Stimulated activated CD8-positive, alpha-beta memory T cell treated with anti-CD3 and anti-CD28 coated beads, Interleukin-2, amount 100 ng/mL, for 1 hour (primary cell): ENCODE data around the gene SYPL1.
"Not testable (repeated sequence)": the region's sequence is repeated elsewhere in the genome, so short reads cannot be mapped to it uniquely, and the experiment has no call there.

Experiments used
- DNase-seq, 2 donors: peaks; one replicate each; pipeline ENCODE4 v3.0.0-alpha.2; 2020; ENCODE audit warnings: low read depth in 2 of 2

The SYPL1 gene

DNA sequence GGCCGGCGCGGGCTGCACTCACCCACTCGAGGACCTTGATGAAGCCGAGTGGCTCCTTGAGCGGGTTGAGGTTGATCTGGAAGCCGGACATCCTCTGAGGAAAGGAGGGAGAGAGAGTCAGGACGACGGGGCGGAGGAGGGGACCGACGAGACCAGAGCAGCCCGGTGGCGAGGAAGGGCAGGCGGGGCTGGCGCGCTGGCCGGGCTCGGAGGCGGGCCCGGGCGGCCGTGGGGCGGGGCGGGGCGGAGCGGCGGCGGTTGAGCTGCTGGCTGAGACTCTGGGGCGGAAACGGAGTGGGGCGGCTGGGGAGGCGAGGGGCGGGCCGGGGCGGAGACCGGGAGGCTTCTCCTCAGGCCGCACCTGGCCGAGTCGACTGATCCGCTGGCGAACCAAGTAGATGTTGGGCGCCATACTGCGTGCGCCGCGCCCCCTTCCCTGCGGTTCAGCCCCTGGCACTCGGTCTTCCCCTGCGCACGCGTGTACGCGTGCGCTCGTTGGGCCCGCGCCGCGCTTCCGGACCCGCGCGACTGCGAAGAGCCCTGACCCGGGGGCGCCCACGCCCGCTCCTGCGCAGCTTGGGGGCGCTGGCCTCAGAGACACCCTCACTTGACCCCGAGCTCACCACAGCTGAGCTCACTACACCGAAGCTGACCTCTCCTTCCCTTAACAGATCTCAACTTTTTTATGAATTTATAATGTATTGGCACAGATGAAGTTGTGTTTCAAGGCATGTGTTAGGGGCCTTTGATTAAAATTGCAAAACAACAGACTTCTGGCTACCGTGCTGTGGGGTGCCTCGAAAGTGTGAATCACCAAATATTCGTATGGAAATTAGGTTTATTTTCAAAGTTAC lies at the start of gene SYPL1:
Gene SYPL1, minus strand, starts transcription at position 195 of the 854 bp plus-strand sequence. Its CDS starts 104 bp downstream, at position 91.
- DNase-seq, result peak; percentile 87 to 90

DNA sequence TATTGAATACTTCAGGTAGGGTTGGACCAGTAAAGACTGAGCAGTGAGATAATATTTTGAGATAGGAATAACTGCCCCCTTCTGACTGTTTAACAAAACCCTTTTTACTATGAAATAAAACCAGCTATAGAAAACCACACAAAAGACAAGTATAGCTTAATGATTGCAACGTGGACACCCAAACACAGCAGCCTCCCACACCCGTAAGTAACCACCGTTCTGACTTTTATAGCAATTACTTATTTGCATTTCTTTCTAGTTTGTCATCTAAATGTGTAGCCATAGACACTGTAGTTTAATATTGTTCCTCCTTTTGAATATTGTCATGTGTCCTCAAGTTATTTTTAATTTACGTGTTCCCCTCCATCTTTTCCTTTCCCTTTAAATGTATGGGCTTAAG lies 42.9 kb upstream of the SYPL1 start:
- no peak for DNase-seq

DNA sequence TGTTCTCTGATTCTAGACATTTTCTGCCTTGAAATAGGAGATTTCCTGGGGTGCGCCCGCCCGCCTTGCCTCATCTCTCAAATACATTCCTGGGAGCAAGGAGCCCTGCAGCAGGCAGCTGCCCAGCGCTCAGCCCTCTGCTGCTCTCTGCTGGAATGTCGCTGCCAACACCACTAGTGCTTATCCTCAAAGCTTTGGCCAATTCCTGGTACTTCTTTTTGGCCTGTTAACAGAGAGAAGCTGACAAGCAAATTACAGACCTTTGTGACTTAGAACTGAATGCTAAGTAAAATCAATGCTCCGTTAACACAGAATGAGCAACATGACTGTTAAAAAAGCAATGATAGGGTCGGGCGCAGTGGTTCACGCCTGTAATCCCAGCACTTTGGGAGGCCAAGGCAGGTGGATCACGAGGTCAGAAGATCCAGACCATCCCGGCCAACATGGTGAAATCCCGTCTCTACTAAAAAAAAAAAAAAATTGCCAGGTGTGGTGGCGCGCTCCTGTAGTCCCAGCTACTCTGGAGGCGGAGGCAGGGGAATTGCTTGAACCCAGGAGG lies 41.9 kb upstream of the SYPL1 start:
- peak; percentile 43 to 50 for DNase-seq

DNA sequence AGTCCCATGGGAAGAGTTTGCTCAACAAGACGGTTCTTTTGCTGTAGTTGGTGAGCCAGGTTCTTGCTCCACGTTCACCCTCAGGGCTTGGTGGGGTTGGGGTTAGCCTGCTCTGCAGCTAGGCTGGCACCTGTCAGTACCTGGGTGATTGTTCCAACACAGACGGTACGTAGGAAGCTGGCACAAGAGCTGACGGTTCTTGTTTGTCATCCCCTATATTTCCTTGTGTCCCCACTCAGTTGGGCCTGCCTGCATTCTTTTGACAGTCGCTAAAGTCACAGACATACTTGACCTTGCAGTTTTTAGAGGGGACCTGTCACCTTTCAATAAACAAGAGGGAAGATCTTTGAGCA lies 40.2 kb upstream of the SYPL1 start:
- DNase-seq, result no peak

DNA sequence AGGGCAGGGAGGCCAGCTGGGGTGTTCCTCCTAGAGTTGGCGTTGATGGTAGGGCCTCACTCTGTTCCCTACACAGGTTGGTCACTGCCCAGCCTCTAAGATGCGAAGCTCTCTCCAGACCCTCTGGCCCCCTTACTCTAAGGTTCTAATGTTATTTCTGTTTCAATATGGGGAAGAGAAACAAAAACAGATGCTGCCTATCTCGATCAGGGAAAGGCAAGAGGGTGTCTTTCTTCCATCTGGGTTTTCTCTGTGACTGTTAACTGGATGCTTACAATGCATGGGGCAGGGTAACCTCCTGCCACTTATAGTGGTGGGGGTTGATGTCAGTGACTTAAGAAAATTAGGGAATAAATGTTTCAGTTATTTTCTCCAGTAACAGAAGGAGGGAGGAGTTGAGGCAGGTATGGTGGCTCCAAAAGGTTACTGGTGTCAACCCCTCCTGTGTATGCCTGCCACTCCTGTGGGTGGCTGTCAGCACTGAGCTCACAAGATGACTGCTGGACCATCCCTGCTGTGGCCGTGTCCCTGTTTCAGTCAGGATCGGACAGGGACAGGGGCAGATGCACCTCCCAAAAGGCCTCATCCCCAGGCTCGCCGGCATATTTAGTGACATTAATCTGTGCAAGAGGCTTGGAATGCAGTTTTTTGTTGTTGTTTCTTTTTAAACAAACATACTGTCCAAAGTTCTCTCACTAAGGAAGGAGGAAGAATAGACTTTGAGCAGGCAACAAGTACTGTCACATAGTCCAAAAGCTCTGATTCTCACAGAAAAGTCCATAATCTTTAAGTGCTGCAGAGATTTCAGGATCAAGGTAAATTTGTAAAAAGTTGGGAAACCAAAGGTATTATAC lies 39.6 kb upstream of the SYPL1 start:
- no peak for DNase-seq

DNA sequence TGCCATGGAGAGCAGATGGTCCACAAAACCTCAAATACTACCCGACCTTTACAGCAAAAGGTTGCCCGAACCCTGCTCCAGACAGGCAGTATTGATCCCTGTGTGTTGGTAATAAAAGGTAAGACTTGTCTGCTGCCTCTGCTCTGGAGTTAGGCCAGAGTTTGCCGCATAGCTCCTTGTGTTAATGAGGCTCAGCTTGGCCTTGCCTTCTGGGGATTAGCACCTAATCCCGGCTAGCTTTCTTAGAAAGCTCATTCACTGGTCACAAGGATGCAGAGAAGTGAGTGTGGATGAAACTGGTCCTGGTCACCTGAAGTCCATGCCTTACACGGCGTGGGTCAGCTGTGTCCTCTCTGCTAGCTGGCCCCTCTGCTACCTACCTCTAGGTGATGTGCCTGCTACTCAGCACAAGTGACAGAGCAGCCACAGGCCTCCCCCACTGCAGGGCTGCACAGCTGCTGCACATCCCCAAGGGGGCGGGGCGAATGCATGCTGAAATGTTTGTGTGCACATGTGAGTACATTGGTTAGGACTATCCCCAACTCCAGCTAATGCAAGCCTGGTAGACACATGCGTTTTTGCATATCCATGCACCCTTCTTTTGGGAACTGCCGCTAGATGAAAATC lies 31.7 kb upstream of the SYPL1 start:
- DNase-seq, result no peak

DNA sequence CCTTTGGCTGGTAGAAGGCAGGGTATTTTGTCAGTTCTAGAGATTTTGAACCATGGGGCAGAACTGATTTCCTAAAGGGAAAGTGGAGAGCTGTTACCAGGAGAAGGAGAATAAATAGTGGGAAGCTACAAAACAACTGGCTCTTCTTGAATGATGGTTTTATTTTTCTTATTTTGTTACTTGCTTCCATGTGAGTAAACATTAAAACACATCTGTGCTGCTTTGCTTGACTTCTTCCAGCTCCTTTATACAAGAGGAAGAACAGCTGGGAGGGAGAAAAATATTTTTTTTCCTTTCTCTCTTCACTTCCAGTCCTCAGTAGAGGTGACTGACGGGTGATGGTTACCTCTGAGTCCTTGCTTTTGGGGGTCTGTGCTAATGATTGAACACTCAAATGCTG lies 30.0 kb upstream of the SYPL1 start:
- no peak for DNase-seq

DNA sequence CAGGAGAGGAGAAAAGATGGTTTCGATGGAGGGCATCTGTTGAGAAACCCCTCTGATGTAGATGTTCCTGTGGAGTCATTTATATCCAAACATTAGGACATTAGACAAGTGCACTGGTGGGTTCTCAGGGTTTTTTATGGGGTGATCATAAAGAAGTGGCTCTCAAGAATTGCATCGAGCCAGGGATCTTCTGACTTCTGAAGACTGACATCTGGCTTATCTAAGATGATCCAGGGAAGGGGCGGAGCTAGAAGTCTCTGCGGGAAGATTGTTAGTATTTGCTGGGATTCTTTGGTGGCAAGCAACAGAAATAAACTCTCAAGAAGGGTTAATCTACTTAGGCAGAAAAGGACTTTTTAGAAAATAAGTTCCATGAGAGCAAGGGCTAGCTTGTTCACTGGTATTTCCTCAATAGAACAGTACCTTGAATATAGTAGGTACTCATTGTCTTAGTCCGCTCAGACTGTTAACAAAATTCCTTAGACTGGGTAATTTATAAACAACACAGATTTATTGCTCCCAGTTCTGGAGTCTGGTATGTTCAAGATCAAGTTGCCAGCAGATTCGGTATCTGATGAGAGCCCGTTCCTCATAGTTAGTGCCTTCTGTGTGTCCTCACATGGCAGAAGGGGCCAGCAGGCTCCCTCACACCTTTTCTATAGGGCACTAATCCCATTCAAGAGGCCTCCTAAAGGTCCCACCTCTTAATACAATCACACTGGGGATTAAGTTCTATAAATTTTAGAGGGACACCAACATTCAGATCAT lies 28.5 kb upstream of the SYPL1 start:
- no peak for DNase-seq

DNA sequence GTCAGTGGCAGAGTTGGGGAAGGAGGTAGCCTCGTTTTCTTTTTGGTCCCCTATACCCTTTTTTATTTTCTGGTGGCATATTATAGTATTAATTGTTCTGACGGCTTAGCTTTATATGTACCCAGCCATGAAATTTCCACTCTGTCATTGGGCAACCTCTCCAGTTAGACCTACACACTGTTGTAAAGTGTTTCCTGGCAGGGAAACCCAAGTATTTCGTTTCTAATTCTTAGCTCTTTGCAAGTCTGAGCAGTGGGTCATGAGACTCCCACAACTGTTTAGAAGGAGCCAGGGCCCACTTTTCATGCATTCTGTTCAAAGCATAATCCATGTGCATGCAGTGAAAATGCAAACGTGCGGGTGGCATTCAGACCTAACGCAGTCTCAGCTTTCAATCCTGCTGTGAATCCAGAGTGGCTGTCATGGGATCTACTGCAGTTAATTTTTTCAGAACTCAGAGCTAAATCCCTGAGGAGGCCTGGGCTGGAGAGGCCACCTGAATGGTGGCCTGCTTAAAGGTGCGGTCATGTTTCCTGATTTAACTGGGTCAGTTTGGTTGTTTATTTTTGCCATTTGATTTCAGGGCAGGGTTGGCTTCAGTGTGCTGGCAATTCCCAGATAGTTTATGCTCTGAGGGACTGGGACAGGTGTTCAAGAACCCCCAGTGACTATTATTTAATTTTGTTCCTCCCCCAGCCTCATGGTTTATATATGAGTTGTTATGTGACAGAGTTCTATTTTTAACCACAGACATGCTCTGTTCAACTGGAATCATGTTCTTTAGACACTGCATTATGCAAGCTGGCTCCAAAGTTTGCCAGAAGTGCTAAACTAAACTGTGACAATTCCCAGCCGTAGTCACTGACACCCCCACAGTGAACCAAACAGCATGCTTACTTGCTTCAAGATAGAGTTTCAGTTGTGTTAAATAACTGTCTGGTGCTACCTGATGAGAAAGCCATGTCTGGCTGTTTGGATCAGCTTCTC lies 27.4 kb upstream of the SYPL1 start:
- DNase-seq, result no peak

DNA sequence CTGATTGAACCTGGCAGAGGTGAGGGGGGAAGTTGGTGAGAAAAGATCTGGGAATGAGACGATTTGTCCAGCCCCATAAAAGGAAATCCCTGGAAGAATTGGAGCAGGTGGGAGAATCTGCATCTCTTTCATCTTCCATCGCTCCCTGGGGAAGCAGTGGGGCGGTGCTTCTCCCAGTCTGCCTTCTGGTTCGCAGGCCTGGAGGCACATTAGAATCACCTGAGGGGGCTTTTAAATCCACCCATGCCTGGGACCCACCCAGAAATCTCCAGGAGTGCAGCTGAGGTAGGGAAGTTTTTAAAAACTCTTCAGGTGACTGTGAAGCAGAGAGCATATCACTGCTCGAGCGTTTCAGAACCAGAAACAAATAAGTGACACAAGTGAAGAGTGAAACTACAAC lies 26.7 kb upstream of the SYPL1 start:
- DNase-seq, result no peak

DNA sequence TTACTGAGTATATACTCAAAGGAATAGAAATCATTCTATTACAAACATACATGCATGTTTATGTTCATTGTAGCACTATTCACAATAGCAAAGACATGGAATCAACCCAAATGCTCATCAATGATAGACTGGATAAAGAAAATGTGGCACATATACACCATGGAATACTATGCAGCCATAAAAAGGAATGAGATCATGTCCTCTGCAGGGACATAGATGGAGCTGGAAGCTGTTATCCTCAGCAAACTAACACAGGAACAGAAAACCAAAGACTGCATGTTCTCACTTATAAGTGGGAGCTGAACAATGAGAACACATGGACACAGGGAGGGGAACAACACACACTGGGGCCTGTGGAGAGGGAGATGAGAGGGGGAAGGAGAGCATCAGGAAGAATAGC lies 26.1 kb upstream of the SYPL1 start:
- not testable (repeated sequence) for DNase-seq

DNA sequence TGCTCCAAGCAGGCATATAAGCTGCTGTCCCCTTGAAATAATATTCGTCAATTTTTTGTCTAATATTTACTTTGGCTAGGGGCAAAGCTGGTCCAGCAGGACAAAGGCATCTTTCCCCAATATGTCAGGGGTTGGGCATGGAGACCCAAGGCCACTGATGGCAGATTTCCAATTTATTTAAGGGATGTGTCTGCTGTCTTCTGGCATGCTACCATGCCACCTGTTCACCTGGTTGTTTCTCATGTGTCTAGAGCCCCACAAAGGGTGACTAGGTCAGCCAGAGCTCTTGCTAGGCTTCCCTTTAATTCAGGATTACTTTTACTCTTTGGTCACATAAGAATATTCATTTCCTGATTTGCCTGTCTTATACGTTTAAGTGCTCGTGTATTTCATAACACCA lies 22.1 kb upstream of the SYPL1 start:
- no peak for DNase-seq

DNA sequence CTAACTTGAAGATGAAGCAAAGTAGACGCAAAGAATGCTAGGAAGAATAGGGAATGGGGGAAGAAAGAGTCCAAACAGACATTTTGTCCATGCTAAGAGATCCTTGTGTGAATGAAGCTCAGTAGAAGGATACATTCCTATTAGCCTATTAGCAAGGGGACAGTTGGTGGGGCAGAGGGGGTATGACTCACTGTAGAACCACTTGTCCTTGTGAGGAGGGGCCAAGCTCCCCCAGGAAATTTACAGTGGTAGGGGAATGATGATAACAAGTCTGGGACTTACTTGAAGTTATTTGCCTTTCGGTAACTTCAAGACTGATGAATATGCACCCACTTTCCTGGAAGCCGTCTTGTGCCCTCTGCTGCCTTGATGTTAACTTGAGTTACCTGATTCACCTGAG lies 17.2 kb upstream of the SYPL1 start:
- DNase-seq, result no peak

DNA sequence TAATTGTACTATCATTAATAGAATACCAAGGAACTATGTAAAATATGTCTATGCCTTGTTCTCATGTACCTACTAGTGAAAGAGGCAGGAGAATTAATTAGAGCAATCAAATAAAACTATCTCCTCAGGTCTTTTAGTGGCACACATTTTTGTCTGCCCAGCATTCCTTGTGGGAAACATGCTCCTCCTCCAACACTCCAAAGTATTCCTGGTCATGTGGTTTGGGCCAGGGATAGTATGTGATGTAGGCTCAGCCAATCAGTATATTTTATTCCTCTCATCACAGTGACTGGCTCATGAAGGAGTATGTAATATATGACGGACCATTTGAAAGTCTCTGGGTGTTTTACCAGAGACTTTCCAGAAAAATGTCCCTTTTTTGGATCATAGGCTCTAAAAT lies 16.7 kb upstream of the SYPL1 start:
- DNase-seq, result no peak

DNA sequence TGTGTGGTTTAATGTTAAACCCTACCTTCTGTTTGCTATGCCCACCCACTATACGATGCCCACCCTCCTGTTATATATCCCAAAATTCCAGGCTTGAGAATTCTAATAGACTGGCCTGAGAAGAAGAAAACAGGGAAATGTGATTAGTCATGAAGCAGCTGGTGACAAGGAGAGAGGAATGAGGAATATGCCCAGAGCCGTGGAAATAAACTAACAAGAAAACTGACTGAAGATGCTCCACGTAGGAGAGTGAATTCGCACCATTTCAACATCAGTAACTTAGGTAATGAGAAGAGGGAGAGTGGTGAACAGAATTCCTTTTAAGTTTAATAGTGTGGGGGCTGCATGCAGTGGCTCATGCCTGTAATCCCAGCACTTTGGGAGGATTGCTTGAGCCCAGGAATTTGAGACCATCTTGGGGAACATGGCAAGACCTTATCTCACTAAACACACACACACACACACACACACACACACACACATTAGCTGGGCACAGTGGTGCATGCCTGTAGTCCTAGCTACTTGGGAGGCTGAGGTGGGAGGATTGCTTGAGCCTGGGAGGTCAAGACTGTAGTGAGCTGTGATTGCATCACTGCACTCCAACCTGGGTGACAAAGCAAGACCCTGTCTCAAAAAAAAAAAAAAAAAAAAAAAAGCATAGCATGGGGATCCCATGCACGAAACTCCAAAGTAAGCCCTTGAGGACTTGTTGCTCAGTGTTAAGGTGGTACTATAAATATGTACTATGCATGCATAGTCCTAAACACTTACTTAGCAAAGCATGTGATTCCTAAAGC lies 16.1 kb upstream of the SYPL1 start:
- DNase-seq, result no peak

DNA sequence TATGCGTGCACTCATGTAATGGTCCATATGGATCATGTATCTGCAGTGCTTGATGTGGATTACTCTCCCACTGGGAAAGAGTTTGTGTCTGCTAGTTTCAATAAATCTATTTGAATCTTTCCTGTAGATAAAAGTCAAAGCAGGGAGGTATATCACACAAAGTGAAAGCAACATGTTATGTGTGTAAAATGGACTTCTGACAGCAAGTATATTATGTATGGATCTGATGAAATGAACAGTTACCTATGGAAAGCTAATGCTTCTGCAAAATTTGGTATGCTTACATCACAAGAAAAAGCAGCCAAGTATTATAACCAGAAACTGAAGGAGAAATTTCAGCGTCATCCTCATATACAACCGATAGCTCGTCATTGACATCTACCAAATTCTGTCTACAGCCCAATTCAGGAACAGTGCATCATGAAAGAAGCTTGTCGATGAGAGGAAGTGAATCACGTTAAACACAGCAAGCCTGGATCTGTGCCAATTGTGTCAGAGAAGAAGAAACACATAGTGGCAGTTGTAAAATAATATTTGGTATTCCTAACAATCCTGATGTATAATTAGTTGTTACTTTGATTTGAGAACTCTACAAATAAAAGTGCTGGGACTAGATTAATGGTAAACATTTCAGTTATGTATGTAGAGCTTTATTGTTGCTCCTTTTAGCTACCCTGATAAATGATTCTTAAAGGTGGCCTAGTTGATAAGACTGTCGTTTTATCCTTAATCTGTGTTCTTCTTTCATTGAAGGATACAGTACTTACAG lies 14.2 kb upstream of the SYPL1 start:
- DNase-seq, result peak in 1 of 2 donors; percentile 28

DNA sequence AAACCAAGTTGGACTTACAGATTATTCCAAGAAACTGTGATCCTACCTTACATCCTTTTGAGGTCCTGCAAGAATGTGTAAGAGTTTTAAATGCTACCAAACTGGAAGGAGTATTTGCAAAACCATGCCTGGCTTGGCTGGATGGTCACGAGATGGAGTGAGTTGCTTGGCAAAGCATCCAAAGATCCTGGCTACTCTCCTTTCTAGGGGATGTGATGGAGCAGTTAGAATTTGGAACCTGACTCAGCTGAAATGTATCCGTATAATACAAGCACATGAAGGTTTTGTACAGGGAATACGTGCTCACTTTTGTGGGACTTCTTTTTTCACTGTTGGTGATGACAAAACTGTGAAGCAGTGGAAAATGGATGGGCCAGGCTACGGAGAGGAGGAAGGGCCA lies 13.3 kb upstream of the SYPL1 start:
- no peak for DNase-seq

DNA sequence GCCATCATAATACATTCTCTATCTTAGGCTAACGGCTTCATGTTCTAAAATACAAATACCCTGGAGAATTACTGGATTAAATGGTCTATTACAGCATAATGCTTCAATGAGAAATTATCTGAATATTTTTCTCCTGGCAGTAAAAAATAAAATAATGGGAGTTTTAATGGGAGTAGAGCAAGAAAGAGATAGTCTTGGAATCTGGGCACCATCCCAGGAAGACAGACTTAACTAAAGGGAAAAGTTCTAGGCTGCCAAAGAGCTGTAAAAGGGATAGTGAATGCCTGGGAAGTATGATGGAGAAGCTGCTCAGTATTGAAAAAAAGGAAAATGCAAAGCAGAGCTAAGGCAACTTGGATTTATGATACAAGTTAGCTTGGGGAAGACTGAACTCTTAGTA lies 12.1 kb upstream of the SYPL1 start:
- no peak for DNase-seq

DNA sequence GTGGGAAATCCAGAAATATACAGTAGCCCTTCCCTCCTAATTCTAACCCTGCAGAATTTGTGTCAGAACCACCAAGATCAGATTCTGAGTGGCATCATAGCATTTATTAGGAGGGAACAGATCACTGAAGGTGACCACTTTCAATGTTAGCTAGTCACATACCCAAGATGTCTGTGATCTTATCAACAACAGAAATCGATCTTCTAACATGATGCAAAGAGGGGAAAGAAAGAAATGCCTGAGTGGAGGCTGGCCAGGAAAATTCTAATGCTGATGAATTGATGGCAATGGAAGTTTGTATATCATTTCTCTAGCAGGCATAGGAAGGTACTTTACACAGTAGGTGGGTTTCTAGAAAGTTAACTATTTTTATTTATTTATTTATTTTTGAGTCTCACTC lies 10.6 kb upstream of the SYPL1 start:
- DNase-seq, result no peak
